Activated naive CD4-positive, alpha-beta T cell treated with Interleukin-2 at 50 U/mL for 16 hours (primary cell): ENCODE results near the gene TBC1D21.
A peak's percentile ranks its signal among the peaks of the same experiment; 100 is the strongest.

Experiments
- DNase-seq: peaks from one replicate; pipeline ENCODE4 v3.0.0-alpha.2; 2020

Gene TBC1D21

DNA sequence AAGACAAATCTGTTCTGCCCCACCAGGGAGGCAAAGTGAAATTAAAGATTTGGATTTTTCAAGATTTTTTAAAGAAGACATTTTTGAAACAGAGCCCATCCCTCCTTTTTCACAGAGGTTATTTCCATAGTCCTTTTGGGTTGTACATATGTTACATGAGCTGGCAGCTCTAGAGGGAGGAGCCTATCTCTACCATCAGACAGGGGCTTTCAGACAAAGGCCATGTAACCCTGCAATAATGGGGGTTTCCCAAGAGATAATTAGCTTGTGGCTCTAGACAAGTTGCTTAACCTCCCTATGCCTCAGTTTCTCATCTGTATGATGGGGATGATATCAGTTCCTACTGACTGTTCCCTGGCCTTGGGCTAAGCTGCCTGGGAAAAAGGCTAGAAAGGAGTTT lies 8.0 kb upstream of the TBC1D21 start:
- DNase-seq: no peak

DNA sequence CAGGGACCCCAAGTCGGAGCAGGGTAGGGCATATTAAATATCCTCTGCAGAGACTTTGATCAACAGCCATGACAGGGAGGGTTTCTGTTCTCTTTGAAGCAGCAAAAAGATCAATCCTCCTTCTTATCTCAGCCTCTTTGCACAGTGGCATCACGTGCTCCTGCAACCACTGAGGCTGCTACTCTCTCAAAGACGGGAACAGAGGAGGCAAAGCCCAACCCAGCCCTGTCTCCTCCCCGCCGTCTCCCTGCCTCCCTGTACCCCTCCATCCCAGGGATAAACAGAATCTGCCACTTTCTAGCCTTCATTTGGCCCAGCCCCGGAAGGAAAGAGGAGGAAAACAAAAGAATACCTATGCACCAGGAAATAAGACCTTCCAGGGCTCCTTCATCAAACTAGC lies 7.5 kb upstream of the TBC1D21 start:
- DNase-seq: no peak

DNA sequence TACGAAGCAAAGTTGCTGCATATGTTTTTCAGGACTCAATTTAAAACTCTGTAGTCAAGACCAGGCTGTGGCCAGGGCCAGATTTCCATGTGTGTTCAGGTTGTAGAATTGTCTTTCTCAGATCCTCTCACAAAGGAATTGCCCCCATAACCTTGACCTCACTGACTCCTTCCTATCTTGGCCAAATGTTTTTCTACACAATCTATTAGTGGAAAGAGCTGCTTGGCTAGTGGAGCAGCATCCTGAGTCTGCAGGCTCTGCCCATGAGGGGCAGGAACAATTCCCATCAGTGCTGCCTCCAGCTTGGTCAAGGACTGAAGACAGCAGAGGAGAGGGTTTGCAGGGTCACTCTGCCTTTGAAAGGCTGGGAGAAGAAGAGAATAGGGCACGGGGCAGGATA lies 6.9 kb upstream of the TBC1D21 start:
- no peak for DNase-seq

DNA sequence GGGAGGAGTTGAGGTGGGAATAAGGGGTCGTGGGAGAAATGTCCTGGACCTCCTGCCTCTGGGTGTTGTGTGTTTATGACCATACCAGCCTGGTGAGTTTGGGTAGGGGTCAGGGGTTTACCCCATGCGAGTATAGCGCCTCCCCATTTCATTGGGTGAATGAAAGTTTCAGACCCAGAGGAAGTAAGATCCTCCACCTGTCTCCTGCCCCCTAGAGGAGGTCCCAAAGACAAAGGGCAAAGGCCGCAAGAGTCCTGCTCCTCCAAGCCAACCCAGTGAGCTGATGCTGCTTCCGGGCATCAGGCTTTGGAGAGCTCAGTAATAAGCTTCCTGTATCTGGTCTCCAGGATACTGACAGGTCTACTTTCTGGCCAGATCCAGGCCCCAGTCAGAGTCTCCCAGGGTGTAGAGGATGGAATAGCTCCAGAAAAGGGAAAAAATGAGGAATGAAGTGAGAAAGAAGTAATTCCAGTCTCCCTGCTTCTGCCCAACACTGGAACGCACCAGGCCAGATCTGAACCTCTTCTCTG lies 6.4 kb upstream of the TBC1D21 start:
- no peak for DNase-seq

DNA sequence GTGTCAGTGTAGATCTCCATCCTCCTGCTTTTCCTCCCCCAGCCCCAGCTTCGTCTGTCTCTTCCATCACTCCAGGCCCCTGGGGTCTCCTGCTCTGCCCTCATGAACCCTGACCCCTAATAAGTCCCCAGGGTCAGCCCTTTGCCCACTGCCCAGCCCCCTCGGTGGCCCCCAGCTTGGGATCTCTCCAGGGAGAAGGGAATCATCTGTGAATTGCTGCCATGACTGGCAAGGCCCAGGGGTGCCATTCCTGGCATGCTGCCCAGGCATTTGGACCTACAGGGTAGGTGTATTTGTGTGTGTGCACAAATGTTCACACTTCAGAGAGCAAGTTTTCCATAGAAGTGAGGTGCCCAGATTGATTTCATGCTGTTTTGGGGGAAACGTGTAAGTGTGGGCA lies 5.9 kb upstream of the TBC1D21 start:
- no peak for DNase-seq

DNA sequence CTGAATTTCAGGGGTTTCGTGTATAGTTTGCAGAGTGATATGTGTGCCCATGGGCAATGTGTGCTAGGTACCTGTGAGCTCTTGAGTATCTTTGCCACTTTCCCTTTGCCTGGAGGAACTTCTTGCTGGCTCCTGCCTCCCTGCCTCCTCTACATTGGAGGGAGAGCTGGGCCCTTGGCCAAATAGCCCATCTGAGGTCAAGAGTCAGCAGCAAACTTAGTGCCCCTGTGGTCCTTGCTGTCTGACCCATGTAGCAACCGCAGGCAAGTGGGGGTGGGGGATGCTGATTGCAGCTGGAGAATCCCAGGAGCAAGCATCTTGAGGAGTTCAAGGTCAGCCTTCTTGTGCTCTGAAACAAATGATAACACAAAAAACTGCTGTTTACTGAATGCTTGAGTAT lies 5.4 kb upstream of the TBC1D21 start:
- DNase-seq: no peak

DNA sequence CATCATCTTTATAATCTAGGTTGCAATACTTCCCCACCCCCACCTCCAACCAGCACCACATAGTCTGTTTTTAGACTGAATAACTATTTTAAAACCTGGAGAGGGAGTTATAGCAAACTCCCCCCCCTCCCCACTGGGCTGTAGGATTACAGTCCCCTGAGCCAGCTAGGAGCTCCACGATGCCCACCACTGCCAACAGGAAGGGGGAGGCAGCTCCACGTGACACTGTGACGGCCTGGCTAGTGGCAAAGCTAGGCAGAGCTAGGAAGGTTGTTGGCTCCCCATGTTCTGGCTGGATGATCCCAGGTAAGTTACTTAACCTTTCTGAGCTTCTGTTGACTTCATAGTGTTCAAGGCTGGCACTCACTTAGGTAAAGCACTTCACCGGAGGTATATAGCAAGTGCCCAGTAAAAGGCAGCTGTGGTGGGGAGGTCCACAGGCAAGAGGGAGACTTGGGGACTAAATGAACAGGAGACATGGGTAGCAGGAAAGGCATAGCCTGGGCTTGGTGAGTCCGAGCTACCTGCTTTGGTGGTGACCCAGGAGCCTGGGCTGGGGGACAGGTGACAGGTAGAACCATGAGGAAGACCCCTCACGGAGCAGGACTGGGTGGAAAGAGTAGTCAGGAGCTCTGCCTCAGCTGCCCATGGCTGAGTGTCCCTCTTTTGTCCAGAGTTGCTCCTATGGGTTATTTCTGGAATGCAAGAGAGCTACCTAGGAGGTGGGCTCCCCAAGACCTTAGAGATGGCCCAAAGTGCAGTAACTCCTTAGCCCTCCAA lies 4.0 kb upstream of the TBC1D21 start:
- no peak for DNase-seq

DNA sequence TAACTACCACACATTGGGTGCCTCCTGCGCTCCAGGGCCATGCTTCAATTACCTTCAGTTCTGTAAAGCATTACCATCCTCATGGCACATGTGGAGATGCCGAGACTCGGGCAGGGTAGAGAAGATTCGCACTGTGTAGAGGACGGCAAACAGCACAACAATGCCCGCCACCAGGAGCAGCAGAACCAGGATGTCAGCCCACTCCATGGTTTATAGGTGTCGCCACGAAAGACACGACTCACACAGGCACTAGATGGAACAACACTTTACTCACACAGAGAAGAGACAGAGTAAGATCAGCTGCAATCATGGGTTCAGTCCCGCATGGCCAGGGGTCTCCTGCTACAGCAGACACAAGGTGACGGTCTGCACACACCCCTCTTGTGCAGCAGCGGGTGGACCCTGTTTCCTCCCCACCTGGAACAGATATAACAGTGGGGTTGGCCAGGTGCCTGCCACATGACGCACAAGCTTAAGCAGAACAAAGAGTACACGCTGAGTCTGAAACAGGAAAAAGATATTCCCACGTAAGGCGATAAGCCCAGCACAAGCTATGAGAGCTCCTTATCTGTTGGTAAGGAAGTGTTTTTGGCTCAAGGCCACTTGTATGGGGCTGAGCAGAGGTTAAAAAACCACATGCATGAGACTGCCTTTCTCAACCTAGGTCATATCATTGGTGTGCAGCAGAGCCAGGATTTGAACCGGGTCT lies 2.5 kb upstream of the TBC1D21 start:
- DNase-seq: no peak

DNA sequence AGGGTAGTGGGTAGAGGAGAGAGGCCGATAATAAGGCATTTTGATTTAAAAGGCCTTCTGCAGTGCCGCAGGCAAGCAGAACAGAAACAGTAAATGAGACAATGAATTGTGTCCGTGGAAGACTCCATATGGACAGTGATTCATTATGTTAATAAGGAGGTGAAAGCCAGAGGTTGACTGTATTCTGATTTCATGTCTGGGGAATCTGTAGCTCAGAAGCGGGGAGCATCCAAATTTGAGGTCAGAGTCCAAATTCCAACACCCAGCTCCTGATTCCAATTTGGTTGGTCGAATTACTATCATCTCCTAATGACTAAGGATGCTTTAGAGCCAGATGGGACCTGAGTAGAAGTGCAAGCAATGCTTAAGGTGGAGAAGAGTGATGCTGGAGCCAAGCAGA lies 1.0 kb upstream of the TBC1D21 start:
- DNase-seq: no peak

DNA sequence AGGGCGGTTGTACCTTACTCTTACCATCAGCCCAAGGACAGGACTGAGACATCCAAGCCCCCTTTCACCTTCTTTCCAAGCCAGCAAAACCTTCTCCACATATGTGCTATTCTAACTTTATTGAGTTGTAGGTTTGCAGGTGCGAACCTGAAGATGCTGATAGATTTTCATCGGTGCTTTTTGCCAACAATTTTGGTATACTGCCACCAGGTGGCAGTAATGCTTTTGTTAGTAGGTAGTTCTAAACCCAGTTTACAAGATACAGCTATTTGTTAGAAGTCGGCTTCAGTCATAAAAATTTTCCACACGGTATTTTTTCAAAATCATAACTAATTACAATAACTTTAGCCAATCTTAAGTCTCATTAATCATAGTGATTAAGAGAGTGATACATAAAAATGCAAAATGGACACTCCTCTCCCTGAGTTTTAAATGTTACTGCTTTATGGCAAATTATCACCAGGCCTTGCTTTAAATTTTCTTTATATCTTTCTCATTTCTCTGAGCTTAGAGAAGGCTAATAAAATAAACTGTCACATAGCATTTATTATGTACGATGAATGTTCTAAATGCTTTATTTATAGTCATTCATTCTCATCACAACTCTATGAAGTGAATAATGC lies 636 bp downstream of the TBC1D21 start:
- DNase-seq: peak; percentile 10

DNA sequence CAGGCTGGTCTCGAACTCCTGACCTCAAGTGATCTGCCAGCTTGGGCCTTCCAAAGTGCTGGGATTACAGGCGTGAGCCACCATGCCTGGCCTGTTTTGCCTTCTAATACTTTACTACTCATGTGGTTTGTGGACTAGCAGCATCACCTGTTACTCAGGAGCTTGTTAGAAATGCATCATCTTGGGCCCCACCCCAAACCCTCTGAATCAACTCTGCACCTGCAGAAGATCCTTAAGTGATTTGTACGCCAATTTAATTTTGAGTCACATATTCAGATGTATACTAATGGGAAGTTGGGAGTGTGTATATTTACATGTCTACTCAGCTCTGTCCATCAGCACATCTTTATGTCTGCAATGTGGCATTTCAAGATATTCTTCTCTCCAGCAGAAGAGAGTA lies 6.1 kb downstream of the TBC1D21 start:
- no peak for DNase-seq

DNA sequence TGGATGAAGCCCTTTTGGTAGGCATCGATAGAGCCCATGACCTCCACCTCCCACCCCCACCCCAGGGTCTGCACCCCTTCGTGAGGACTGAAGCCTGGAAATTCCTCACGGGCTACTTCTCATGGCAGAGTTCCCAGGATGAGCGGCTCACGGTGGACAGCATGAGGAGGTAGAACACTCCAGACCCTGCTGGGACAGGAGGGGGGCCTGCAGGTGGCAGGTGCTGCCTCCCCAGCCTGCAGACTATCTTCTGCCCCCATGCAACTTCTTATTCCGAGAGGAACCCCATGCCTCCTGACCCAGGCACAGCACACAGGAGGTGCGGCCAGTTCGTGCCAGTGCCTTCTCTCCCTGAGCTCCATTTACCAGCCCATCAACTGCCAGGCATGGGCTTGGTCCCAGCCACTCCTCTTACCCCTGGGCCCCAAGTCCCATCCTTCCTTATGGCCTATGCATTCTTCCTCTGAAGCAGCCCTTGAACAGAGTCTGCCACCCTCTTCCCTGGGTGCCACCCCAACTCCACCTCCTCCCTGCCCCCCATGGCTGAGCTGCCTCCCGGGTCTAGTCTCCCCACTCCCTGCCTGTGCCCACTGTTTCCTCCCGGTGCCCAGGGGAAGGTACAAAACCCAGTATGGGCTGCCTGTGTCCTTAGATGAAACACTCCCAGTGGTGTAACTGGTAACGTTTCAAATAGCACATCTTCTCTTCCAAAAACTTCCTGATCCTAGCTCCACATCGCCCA lies 8.4 kb downstream of the TBC1D21 start:
- DNase-seq: no peak

DNA sequence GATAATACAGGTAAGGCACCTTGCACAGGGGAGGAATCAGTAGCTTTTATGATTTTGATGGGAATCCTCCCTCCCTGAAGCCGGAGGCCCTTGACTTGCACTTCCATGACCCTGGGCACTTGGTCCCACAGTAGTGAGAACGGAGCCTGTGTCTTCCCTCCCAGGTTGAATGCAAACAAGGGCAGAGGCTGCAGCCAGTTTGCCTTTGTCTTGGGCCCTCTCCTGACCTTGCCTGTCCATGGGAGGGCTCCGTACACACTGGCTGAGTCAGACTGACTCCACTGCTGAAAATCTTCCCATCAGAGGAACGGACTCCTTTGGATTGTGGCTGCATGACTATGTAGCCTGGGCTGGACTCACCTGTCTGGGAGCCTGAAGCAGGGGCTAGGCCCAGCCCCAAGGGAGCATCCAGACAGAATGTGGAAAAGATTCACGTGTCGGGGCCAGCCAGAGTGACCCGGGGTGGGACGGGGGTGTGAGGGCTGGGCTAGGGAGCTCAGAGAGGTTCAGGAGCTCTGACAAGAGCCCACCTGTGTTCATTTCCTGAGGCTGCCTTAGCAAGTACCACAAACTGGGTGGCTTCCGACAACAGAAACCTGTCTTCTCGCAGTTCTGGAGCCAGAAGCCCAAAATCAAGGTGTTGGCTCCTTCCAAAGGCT lies 9.5 kb downstream of the TBC1D21 start:
- DNase-seq: no peak

DNA sequence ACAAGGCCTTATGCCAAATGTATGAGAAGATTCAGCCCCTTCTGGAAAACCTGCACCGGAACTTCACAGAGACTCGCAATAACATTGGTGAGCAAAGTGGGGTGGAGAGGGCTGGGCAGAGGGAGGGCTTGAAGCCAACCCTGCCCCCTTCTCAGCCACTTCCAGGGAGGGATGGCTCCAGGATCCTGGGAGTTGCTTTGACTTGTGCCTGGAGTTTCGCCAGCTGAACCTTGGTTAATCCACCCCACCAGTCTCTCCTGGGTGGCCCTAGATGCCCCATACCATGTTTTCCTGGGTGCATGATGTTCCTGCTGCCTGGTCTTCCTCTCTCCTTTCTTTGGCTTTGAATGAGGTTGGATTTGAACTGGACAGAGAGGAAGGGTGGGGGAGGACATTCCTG lies 10.8 kb downstream of the TBC1D21 start:
- DNase-seq: no peak

DNA sequence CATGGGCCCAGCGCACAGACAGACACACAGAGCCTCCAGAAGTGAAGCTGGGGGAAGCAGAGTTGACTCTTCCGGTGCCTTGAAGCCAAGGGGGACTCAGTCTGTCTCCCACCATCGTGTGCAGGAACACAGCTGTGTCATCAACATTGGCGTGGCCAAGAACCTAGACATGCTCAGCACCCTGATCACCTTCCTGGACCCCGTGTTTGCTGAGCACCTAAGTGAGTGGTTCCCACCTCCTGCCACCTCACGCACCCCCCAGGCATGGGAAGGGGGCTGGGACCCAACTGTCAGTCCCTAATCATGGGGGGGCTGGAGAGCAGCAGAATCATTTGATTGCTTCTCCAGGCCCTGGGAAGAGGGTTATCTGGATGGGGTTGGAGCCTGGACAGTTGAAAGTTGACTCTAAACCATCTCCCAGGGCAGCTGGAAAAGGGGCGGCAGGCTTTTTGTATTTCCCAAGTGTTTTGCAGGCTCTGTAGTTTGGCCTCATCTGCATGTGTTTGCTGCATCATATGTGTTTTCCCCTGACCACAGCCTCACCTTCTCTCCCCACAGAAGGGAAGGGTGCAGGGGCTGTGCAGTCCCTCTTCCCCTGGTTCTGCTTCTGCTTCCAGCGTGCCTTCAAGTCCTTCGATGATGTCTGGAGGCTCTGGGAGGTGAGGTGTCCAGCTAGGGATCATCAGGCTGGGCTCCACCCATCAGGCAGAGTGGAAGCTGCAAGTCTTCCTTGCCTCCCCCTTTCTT lies 12.8 kb downstream of the TBC1D21 start:
- no peak for DNase-seq

DNA sequence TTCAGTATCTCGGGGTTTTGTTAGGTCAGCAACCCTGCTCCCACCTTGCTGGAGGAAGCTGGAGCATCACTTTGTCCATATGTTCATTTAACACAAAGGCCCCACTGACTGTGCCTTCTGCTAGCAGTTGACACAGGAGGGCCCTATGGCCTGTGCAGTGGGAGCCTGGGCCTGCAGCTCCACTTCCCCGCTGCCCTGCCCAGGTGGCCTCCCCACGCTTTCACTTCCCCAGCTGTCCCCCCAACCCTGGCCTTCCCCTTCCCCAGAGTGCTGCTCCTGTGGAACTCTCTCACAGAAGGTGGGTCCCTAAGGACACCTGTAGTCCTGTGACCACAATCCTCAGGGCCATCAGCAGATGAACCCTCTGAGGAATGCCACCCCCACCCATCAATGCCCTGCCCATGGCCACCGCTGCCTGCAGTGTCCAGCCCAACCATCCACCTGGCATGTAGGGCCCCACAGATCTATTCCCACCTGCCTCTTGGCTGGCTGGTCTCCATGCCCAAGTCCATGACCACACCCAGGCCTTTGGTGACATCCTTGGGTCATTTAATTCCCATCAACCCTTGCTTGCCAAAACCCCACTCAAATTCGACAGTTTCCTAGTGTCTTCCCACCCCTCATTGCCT lies 13.5 kb downstream of the TBC1D21 start:
- no peak for DNase-seq

DNA sequence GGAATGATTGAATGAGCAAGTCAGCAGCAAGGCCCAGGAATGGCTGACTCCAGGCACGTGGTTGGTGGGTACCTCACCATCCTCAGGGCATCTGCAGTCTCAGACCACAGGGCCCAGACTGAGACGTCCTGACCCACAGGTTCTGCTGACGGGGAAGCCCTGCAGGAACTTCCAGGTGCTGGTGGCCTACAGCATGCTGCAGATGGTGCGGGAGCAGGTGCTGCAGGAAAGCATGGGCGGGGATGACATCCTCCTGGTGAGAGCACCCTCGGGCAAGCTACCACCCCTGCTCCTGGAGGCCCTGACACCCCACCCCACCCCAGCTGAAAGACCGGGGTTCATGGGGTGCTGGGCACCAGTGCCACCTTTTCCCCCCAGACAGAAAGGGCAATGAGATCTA lies 14.1 kb downstream of the TBC1D21 start:
- DNase-seq: no peak

DNA sequence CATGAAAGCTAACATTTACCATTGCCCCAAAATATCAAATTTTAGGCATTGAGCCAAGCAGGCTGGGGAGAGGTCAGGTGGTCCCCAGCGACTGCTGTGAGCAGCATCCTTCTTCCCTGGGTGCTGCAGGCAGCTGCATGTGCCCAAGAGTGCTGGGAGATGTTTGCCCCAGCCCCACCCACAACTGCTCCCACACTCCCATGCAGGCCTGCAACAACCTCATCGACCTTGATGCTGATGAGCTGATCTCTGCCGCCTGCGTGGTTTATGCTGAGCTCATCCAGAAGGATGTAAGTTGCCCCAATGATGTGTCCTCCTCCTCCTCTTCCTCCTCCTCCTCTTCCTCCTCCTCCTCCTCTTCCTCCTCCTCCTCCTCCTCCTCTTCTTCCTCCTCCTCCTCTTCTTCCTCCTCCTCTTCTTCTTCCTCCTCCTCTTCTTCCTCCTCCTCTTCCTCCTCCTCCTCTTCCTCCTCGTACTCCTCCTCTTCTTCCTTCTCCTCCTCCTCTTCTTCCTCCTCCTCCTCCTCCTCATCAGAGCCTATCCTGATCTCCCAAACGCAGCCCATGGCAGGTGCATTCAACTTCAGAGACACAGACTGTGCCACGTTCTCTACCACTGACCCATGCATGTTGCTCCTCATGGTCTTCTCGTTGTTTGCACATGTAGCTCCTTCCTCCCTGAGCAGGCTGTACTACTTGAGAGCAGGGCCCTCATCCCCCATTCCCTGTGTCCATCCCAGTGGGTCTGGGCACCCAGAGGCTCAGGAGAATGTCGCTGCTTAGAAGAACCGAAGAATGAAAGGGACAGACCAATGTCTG lies 15.1 kb downstream of the TBC1D21 start:
- DNase-seq: no peak

DNA sequence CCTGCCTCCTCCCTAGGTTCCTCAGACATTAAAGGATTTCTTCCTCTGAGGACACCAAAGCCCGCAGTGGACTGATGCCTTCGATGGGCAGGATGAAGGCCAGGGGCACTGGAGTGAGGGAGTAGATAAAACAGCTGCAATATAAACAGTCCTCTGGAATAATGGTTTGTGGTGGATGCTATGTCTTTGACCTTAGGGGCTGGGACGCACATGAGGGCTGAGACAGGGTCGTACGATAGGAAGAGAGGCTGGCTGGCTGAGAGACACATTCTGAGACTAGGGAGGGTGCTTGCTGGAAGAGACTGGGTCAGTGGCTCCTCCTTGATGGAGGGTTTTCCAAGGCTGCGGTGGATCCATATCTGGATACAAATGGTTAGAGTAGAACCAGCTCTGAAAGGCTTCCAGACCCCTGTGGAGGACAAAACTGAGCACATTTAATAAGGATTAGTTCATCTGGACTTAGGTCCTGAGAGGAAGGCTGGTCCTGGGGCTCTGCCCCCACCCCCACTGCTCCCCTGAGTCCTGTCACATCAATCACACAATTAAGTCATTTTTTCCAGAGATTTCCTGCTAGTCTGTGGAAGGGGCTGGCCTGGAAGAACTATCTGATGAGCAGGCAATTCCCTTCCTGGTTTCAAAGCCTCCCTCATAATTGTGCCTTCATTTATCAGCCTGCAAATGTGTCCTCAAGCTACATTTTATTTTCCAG lies 15.8 kb downstream of the TBC1D21 start:
- no peak for DNase-seq

DNA sequence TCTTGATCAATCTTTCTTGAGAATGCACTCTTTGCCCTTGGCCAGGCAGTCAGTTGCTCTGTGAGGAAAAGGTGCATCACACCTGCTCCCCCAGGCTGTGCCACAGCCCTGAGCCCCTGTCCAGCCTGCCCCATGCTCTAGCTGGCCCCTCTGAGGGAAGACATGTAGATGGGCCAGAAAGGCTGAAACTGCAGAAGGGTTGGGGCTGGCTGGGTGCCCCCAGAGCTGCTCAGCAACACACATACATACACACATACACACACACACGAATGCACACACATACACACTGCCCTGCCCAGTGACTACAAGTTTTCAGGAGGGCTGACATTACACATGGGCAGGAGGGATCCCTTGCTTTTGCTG lies 16.4 kb downstream of the TBC1D21 start:
- DNase-seq: no peak
